Stimulated activated CD8-positive, alpha-beta memory T cell treated with anti-CD3 and anti-CD28 coated beads, Interleukin-7, amount 100 ng/mL, for 24 hours (primary cell): ENCODE measurements around the gene FTH1.
"Not testable (repeated sequence)": the region's sequence is repeated elsewhere in the genome, so short reads cannot be mapped to it uniquely, and the experiment has no call there.

ENCODE experiments used
- DNase-seq: peaks from one replicate; pipeline ENCODE4 v3.0.0-alpha.2; 2020; ENCODE audit warnings: low read depth

The FTH1 gene

GRCh38 chr11:61978703-61979661, 11.5 kb upstream of the FTH1 start:
- DNase-seq: no peak

GRCh38 chr11:61976813-61977475, 9.5 kb upstream of the FTH1 start:
- no peak for DNase-seq

DNA sequence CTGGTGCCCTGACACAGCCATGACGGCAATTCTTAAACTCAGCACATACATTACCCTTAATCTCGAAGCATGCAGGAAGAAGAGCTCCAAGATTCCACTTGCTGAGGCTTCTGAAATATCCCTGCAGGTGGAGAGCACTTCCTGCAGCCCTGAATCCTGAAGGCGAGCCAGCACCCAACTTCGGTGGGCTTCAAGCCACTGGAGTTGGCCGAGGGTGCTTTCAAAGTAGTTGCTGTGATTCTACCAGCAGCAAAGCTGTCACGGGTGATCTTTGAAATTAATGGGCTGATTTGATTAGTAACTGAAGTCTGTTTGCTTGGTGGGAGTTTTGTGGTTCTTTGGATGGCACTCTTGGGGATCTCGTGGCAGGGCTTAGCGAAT, 9.0 kb upstream of the FTH1 start:
- DNase-seq: no peak

GRCh38 chr11:61975638-61976419, 8.4 kb upstream of the FTH1 start:
- DNase-seq: no peak

DNA sequence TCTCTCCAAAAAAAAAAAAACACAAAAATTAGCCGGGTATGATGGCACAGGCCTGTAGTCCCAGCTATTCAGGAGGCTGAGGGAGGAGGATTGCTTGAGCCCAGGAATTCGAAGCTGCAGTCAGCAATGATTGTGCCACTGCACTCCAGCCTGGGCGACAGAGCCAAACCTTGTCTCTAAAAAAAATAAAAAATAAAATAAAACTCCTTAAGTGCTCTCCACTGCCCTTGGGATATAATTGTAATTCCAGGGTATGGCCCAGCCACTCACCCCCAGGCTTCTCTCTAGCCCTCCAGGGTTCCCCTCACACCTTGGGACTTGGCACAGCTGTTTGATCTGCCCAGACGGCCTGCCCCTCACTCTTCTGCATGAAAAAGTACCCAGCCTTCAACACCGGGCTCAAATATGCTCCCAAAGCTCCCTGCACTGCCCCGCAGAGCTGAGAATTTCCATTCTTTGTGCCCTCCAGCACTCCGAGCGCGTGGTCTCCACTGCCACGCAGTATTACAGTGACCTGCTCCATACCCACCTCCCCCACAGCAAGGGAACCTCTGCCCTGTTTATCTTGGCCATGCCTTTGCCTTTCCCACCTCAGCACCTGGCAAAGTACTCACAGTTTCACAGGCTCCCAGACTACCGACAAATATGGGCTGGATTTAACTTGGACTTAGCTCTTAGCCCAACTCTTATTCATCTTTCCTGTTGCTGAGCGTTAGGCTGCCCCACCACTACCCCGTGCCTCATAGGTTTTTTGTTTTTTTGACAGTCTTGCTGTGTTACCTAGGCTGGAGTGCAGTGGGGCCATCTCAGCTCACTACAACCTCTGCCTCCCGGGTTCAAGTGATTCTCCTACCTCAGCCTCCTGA, 7.6 kb upstream of the FTH1 start:
- DNase-seq: no peak

DNA sequence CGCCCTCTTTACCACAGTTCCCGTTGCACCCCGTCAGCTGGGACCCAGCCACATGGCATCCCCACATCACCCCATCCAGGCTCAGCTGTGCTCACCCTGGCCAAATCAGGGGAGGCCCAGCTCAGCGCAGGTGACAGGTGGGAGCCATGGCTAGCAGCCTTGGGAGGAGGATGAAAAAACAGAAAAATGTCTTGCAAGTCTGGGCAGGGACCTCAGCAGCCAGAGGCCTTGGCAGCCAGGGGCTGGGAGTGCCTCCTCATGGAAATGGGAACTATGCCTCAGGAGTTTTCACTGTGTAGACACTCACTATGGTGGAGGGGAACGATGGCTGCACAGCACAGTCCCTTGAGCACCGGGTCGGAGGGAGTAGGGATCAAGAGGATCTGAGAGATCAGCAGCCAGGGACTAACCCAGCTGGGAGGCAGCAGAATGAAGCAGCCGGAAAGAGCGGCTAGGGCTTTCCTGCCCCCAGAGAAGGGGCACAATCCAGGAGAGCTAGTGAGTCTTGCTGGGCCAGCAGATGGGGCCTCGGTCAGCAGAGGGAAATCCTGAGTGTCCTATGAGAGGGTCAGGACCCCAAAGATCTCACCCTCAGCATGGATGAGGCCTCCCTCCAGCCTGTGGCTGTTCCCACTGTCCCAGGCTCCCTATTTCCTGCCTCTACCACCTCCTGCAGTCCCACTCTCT, 6.2 kb upstream of the FTH1 start:
- no peak for DNase-seq

DNA sequence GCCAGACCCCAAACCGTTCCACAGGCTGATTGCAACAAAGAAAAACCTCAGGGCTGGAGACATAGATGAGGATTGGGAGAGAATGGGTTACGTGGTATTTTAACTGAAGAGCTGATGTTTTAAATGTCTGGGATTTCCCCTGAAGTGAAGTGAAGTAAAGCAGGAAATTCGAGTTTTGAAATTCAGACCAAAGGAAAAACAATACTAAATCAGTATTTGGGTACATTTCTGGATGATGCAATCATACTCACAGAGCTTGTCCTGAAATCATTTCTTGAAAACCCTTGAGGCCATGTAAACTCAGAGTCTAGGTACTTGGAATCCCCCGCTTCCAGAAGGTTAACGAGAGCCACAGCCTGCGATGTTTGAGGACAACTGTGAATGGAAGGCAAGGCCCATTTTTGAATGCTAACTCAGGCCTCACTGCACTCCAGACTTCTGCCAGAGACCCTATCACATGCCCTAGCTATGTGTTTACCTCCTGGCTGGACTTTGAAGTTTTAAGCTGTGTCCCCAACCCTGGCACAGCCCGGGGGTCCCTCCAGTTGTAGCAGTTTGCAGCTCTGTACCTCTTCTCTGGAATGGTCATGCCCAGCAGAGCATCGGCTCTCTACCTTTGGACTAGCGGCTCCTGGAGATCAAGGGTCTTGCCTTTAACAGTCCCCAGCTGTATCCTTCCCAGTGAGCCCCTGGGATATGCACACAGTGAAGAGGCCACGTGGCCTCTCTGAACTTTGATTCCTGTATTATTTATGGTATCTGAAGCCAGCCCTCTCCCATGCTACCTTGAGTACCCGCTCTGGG, 5.4 kb upstream of the FTH1 start:
- no peak for DNase-seq

- DNase-seq: no peak
These were observed 4.8 kb upstream of the FTH1 start for GRCh38 chr11:61972112-61972671.

- no peak for DNase-seq
These were observed 4.0 kb upstream of the FTH1 start for GRCh38 chr11:61971248-61972111.

- no peak for DNase-seq
These were observed 2.6 kb upstream of the FTH1 start for GRCh38 chr11:61969838-61970662.

DNA sequence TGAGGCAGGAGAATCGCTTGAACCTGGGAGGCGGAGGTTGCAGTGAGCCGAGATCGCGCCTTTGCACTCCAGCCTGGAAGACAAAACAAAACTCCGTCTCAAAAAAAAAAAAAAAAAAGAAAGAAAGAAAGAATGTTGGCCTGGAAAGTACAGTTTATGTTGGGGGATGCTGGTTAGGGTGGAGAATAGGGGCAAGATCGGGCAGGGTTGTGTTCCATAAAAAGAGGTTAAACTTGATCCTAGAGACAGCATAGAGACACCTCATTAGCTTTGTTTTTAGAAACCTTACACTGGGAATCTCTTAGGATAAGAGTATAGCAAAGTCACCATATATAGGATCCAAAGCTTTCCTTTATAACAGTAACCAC, 1.9 kb upstream of the FTH1 start:
- no peak for DNase-seq

DNA sequence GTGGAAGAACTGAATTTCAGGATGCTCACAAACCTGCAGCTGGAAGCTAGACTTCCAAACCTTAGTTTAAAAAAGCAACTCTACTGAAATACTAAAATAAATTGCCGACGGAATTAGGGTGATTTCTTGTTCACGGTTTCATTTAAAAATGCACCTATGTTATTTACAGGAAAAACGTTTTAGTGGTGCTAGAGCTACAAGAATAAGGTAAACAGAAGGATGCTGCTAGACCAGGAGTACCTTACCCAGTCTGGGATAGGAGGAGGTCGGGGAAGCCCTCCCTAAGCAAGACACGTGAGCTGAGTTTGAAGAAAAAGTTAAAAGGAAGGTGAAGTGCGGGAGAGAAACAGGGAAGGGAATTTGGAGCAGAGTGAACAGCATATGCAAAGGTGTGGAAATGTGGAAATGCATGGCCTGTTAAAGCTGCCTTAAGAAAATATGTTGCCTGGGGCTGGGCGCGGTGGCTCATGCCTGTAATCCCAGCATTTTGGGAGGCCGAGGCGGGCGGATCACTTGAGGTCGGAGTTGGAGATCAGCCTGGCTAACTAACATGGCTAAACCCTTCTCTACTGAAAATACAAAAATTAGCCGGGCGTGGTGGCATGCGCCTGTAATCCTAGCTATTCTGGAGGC, 1.4 kb upstream of the FTH1 start:
- no peak for DNase-seq

- no peak for DNase-seq
These were observed 707 bp upstream of the FTH1 start for GRCh38 chr11:61967924-61968757.

GRCh38 chr11:61966734-61967115, 709 bp downstream of the FTH1 start:
- DNase-seq: no peak

DNA sequence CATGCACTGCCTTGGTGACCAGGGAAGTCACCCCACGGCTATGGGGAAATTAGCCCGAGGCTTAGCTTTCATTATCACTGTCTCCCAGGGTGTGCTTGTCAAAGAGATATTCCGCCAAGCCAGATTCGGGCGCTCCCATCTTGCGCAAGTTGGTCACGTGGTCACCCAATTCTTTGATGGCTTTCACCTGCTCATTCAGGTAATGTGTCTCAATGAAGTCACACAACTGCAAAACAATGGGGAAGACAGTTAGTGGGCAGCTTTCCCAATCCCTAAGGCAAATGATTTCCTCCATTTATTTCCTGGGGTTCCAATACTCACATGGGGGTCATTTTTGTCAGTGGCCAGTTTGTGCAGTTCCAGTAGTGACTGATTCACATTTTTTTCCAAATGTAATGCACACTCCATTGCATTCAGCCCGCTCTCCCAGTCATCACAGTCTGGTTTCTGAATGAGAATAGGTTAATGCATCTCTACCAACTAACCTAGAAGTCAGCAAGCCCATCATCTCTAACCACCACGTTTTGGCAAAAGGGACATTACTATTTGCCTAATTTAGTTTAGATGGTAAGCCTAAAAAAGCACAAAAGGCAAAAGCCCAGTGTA, 2.7 kb downstream of the FTH1 start:
- not testable (repeated sequence) for DNase-seq

GRCh38 chr11:61964058-61964665, 3.3 kb downstream of the FTH1 start:
- no peak for DNase-seq
